WTC11 (cell line): ENCODE results near the gene VASN. TPM values are rescaled to one million over a fixed set of nuclear protein-coding genes. Genes with fewer than 3 reads are reported as not detected.

Experiments
- ATAC-seq: fragments of 200-7000 bp; cut with Tn5 transposase; 2 replicates; pipeline ENCODE4 v1.10.0; 2021; ENCODE audit warnings: mild to moderate bottlenecking, moderate library complexity
- CTCF ChIA-PET: fragments of 300-600 bp; sonication (Branson Sonifier 250); formaldehyde crosslinking; loops from one replicate; lab custom pipeline; 2021; ENCODE audit warnings: antibody characterized with exemption; lab: Charles Lee
- POLR2A ChIA-PET: fragments of 350-600 bp; sonication (Branson Sonifier 250); formaldehyde crosslinking; loops from one replicate; lab custom pipeline; 2021; ENCODE audit warnings: antibody characterized with exemption; lab: Charles Lee
- DNase-seq: peaks from one replicate; pipeline ENCODE4 v3.0.0; 2021; ENCODE audit warnings: low spot score
- H3K27ac Mint-ChIP-seq: 2 replicates; pipeline ENCODE4 v1.8.0; 2021; ENCODE audit warnings: mixed read lengths
- H3K27me3 Mint-ChIP-seq: 2 replicates; pipeline ENCODE4 v1.8.0; 2021; ENCODE audit warnings: low read depth, mild to moderate bottlenecking, moderate library complexity, mixed read lengths
- H3K36me3 Mint-ChIP-seq: 2 replicates; pipeline ENCODE4 v1.8.0; 2021; ENCODE audit warnings: mixed read lengths
- H3K4me1 Mint-ChIP-seq: 2 replicates; pipeline ENCODE4 v1.8.0; 2022; ENCODE audit warnings: mixed read lengths
- H3K4me3 Mint-ChIP-seq: 2 replicates; pipeline ENCODE4 v1.8.0; 2021; ENCODE audit warnings: mild to moderate bottlenecking, moderate library complexity, mixed read lengths
- H3K9me3 Mint-ChIP-seq: 2 replicates; pipeline ENCODE4 v1.8.0; 2021; ENCODE audit warnings: mixed read lengths
- ARID4B ChIP-seq: sonication (generic); formaldehyde crosslinking; IDR thresholded peaks from 2 replicates; pipeline ENCODE4 v1.8.0; 2023; ENCODE audit warnings: missing genetic modification reagents, mild to moderate bottlenecking, borderline replicate concordance
- CTCF ChIP-seq: fragments of 200-600 bp; IDR thresholded peaks from 2 replicates; pipeline ENCODE4 v1.8.0; 2022; ENCODE audit warnings: antibody characterized with exemption
- ESRRA ChIP-seq: sonication (generic); formaldehyde crosslinking; IDR thresholded peaks from 2 replicates; pipeline ENCODE4 v1.8.1; 2022; ENCODE audit warnings: mild to moderate bottlenecking, missing genetic modification reagents, borderline replicate concordance
- ETV6 ChIP-seq: sonication (generic); formaldehyde crosslinking; IDR thresholded peaks from 2 replicates; pipeline ENCODE4 v1.8.1; 2022; ENCODE audit warnings: mild to moderate bottlenecking, missing genetic modification reagents
- FOXJ3 ChIP-seq: sonication (generic); formaldehyde crosslinking; IDR thresholded peaks from 2 replicates; pipeline ENCODE4 v1.9.0; 2021; ENCODE audit warnings: missing genetic modification reagents, mild to moderate bottlenecking, borderline replicate concordance
- FOXK1 ChIP-seq: sonication (generic); formaldehyde crosslinking; IDR thresholded peaks from 2 replicates; pipeline ENCODE4 v1.8.0; 2022; ENCODE audit warnings: mild to moderate bottlenecking, moderate library complexity, missing genetic modification reagents
- NR3C1 ChIP-seq: sonication (generic); formaldehyde crosslinking; conservative IDR thresholded peaks from 2 replicates; pipeline ENCODE4 v1.8.1; 2023; ENCODE audit warnings: low read depth, mild to moderate bottlenecking, missing genetic modification reagents
- TCF7 ChIP-seq: sonication (generic); formaldehyde crosslinking; IDR thresholded peaks from 2 replicates; pipeline ENCODE4 v1.8.0; 2022; ENCODE audit warnings: mild to moderate bottlenecking, low read depth, missing genetic modification reagents, moderate library complexity
- ZNF281 ChIP-seq: sonication (generic); formaldehyde crosslinking; IDR thresholded peaks from 2 replicates; pipeline ENCODE4 v1.8.0; 2023; ENCODE audit warnings: mild to moderate bottlenecking, missing genetic modification reagents
- ZNF423 ChIP-seq: fragments of 250-450 bp; sonication (Bioruptor Pico); IDR thresholded peaks from 2 replicates; pipeline ENCODE4 v2.1.2; 2022; ENCODE audit warnings: mild to moderate bottlenecking, moderate library complexity
- total RNA-seq: library from RNA; stranded (reverse); gene quantifications from 3 replicates; pipeline ENCODE4 v1.2.3, GENCODE V29; 2021
- TF ChIP-seq, protein P1 (sequence below): sonication (generic); formaldehyde crosslinking; IDR thresholded peaks from 2 replicates; pipeline ENCODE4 v1.8.1; 2023; ENCODE audit warnings: mild to moderate bottlenecking, missing genetic modification reagents, moderate library complexity
- TF ChIP-seq, protein P2 (sequence below): sonication (generic); formaldehyde crosslinking; IDR thresholded peaks from 2 replicates; pipeline ENCODE4 v1.8.1; 2023; ENCODE audit warnings: mild to moderate bottlenecking, missing genetic modification reagents

The VASN gene
- total RNA-seq, 1 experiment from 2014 or later: 8.0 TPM

DNA sequence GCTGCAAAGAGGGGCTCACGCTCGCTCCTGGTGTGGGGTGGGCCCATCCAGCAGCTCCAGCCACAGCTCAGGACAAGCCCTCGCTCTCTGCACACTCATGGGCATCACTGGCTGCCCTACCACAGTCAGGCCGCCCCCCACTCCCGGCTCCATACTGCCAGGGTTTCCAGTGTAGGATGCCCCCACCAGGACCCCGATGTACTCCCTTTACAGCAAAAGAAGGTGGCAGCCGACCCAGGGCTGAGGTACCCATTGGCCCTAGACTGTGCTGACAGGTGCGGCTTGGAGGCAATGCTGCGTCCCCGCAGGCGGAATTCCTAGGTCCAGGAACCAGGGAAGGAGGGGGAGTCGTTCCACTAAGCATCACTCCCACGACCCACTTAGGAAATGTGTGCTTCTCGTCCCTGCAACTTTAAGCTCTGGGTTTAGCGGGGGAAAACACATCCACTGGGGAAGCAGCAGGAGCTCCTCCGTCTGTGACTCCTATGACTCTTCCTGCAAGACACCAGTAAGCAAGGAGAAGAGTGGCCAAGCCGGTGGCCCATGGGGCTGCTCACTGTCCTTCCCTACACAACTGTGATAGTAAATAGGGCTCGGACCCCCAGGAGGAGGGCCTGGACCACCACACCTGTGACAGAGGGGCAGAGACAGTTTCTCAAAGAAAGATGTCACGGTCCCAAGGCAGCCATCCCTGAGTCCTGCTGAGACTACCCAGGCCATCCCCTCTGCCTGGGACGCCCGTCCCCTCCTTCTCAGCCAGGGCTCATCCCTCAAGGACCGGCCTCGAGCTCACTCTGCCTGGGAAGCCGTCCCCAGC, 31.7 kb downstream of the VASN start:
- DNase-seq (no peak), ATAC-seq (no peak)
- POLR2A ChIA-PET: interaction anchor here (0.6 to 1.7 kb wide), 6 partner anchors 11 to 434 kb away, joined by 3 to 7 read pairs (median 4); no protein-coding TSS in a partner anchor
- Mint-ChIP-seq H3K9me3 (no peaks in the 10 kb centered on the region), H3K36me3 (no peaks in the 10 kb centered on the region), H3K27ac (no peak overlapping the region), H3K4me1 (peaks cover 6% of the 10 kb centered on the region)
- TF ChIP-seq ARID4B (CRISPR knock-in tag) (0 out of 2 replicates have a peak, but pooled peaks have one; percentile 20), NR3C1 (CRISPR knock-in tag) (no peak)
- TF ChIP-seq, protein P1, sequence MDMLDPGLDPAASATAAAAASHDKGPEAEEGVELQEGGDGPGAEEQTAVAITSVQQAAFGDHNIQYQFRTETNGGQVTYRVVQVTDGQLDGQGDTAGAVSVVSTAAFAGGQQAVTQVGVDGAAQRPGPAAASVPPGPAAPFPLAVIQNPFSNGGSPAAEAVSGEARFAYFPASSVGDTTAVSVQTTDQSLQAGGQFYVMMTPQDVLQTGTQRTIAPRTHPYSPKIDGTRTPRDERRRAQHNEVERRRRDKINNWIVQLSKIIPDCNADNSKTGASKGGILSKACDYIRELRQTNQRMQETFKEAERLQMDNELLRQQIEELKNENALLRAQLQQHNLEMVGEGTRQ: no peak
- TF ChIP-seq, all 79 proteins: peak for 1
- no peak overlapping the region for H3K4me3 Mint-ChIP-seq
- H3K27me3 Mint-ChIP-seq: no peaks in the 10 kb centered on the region
- CTCF ChIA-PET: interaction anchor here (0.5 to 8.7 kb wide), 49 partner anchors 12 to 1902 kb away, joined by 3 to 322 read pairs (median 7); partner anchors contain the start of genes CORO7, GLIS2, NMRAL1 and PAM16

DNA sequence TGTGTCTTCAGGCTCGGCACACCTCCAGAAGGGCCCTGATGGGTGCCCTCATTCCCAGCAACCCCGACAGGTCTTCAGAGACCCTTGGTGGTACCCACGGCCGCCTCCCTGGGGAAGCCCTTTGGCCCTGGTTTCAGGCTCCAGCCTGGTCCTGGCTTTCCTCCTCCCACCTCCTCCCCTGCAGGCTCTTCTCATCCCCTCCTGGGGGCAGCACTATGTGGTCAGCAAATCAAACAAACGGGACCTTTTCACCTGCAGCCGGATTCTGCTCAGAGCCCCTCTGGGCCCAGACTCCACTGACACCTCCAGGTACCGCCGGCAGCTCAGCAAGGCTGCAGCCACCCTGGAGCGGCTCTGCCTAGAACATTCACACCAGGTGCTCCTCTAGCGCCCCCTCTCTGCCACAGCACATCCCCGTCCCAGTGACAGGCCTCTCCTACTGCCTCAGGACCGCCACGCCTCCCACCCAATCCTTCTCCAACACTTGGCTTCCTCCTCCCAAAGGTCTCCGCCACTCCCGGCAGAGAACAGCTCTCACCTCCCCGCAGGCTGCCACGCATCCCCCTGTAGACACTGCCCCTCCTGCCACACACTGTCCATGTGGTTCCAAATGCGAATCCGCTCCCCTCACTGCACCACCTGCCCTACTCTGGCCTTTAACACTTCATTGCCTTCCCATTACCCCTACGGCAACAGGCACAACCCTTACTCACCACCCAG, 32.8 kb downstream of the VASN start:
- Mint-ChIP-seq H3K36me3 (no peaks in the 10 kb centered on the region), H3K27me3 (no peaks in the 10 kb centered on the region), H3K27ac (peak overlapping the region; percentile 66), H3K9me3 (no peaks in the 10 kb centered on the region), H3K4me3 (no peak overlapping the region), H3K4me1 (peaks cover 6% of the 10 kb centered on the region)
- ATAC-seq (peak; percentile 88), DNase-seq (peak; percentile 93)
- TF ChIP-seq FOXK1 (CRISPR knock-in tag) (no peak), CTCF (peak; percentile 86), ETV6 (CRISPR knock-in tag) (0 out of 2 replicates have a peak, but pooled peaks have one; percentile 5), ZNF423 (CRISPR knock-in tag) (peak; percentile 58; the same call in 1 of the 2 replicates)
- CTCF ChIA-PET: interaction anchor here (0.5 to 8.7 kb wide), 40 partner anchors 11 to 469 kb away, joined by 3 to 322 read pairs (median 6); partner anchors contain the start of genes CORO7, HMOX2, NMRAL1 and PAM16
- POLR2A ChIA-PET: interaction anchor here (0.6 to 1.3 kb wide), 4 partner anchors 27 to 285 kb away, joined by 3 to 5 read pairs (median 3); no protein-coding TSS in a partner anchor

DNA sequence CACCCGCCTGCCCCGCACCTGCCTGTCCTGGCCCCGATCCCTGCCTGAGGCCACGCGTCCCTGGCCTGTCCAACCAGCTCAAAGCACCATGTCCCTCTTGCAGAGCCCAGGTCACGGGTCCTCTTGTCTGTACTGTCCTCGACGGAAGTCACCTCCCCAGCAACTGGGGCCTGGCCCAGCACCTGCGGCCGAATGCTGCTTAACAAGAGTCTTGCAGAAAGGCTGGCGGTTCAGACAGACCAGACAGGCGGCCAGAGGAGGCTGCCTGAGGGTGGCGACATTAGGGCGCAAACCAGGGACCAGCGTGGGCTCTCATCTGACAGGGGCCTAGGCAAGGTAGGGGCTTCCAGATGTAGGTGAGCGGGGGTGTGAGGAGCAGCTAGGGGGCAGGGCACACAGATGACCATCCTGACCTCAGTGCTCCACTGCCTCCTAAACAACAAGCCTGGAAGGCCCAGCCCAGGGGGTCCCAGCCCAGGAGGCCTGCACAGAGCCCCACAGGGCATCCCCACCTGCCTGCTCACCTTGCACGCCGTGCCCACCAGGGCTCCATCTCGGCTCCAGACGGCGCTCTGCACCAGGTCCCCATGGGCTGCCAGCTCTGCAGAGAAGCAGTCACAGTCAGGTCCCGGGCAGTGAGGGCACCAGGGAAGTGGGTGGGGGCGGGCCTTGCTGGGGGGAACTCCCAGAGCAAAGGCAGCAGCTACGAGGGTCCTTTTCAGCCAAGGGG, 33.5 kb downstream of the VASN start:
- ChIA-PET CTCF (interaction anchor here (0.5 to 8.7 kb wide), 31 partner anchors 10 to 466 kb away, joined by 3 to 322 read pairs (median 13); partner anchors contain the start of genes CORO7, HMOX2 and PAM16), POLR2A (interaction anchor here (0.6 to 1.2 kb wide), 3 partner anchors 10 to 285 kb away, joined by 3 to 5 read pairs (median 5); no protein-coding TSS in a partner anchor)
- Mint-ChIP-seq H3K4me1 (peaks cover 6% of the 10 kb centered on the region), H3K27me3 (no peaks in the 10 kb centered on the region), H3K4me3 (no peak overlapping the region), H3K27ac (0 out of 2 replicates have a peak overlapping the region, but pooled peaks have one; percentile 66), H3K36me3 (no peaks in the 10 kb centered on the region), H3K9me3 (no peaks in the 10 kb centered on the region)
- TF ChIP-seq ZNF281 (CRISPR knock-in tag): no peak
- no peak for TF ChIP-seq TCF7
- TF ChIP-seq FOXK1 (CRISPR knock-in tag): no peak
- no peak for TF ChIP-seq ESRRA (CRISPR knock-in tag)
- TF ChIP-seq FOXJ3 (CRISPR knock-in tag): no peak
- TF ChIP-seq ETV6 (CRISPR knock-in tag): 0 out of 2 replicates have a peak, but pooled peaks have one; percentile 6
- TF ChIP-seq, protein P2, sequence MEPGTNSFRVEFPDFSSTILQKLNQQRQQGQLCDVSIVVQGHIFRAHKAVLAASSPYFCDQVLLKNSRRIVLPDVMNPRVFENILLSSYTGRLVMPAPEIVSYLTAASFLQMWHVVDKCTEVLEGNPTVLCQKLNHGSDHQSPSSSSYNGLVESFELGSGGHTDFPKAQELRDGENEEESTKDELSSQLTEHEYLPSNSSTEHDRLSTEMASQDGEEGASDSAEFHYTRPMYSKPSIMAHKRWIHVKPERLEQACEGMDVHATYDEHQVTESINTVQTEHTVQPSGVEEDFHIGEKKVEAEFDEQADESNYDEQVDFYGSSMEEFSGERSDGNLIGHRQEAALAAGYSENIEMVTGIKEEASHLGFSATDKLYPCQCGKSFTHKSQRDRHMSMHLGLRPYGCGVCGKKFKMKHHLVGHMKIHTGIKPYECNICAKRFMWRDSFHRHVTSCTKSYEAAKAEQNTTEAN (CRISPR knock-in tag): no peak
- DNase-seq: no peak
- ATAC-seq: no peak; the same call in 1 of the 2 replicates
